GM10266 (cell line): Measurements from ENCODE around the gene BCL2.

Experiments used
- DNase-seq: peaks from one replicate; pipeline ENCODE4 v3.0.0; 2012; ENCODE audit errors: extremely low spot score
- TF ChIP-seq, protein P1 (sequence below): IDR thresholded peaks from 2 replicates; pipeline ENCODE4 v1.5.1; 2012; ENCODE audit warnings: mild to moderate bottlenecking, low read depth; ENCODE audit not compliant: control insufficient read depth, insufficient read depth; ENCODE audit errors: missing control alignments

Gene BCL2

DNA sequence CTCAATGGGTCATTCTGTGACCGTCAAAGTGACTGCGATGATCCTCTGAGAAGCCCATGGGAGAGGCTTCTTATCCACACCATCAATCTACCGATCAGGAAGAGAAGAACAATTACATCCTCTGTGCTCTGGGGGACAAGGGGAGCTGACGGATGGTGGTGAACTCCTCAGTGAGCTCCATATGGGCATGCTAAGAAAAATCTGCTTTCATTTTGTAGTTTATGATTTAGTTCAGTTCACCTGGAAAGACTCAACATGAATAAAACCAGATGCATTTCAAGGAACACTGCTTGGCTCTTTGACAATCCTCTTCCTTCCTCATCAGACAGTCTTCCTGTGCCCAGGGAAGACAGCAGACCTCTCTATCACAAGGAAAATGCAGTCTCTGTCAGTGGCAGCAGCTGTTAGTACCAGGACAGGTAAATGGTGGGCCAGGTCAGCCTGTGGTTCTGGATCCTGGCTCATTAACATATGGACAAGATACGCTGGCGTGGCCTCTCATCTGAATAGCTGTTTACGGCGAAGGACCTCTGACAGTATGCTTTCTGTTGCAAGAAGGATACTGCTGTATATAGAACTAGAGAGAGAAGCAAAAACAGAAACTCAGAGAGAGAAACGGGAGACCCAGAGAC is 176.9 kb downstream of the BCL2 start:
- DNase-seq: no peak
- TF ChIP-seq, protein P1, sequence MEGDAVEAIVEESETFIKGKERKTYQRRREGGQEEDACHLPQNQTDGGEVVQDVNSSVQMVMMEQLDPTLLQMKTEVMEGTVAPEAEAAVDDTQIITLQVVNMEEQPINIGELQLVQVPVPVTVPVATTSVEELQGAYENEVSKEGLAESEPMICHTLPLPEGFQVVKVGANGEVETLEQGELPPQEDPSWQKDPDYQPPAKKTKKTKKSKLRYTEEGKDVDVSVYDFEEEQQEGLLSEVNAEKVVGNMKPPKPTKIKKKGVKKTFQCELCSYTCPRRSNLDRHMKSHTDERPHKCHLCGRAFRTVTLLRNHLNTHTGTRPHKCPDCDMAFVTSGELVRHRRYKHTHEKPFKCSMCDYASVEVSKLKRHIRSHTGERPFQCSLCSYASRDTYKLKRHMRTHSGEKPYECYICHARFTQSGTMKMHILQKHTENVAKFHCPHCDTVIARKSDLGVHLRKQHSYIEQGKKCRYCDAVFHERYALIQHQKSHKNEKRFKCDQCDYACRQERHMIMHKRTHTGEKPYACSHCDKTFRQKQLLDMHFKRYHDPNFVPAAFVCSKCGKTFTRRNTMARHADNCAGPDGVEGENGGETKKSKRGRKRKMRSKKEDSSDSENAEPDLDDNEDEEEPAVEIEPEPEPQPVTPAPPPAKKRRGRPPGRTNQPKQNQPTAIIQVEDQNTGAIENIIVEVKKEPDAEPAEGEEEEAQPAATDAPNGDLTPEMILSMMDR: no peak

DNA sequence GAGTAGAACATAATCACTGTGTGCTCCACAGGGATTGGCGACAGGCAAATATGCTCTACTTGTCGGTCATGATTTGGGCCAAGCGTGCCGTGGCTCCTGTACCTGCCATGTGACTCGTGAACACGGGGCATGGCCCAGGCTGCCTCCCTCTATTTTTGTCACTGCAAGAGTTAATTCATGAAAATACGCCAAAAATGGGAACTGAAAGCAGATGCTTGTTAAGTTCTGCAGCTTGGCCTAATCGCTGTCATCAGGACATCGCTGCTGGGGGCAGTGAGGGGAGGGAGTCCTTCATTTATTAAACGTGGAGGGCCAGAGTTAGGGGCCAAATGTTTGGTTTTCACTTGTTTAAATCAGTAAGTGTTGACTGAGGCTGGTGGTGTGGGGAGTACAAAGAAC is 177.8 kb downstream of the BCL2 start:
- TF ChIP-seq, protein P1: no peak
- DNase-seq: peak; percentile 66

DNA sequence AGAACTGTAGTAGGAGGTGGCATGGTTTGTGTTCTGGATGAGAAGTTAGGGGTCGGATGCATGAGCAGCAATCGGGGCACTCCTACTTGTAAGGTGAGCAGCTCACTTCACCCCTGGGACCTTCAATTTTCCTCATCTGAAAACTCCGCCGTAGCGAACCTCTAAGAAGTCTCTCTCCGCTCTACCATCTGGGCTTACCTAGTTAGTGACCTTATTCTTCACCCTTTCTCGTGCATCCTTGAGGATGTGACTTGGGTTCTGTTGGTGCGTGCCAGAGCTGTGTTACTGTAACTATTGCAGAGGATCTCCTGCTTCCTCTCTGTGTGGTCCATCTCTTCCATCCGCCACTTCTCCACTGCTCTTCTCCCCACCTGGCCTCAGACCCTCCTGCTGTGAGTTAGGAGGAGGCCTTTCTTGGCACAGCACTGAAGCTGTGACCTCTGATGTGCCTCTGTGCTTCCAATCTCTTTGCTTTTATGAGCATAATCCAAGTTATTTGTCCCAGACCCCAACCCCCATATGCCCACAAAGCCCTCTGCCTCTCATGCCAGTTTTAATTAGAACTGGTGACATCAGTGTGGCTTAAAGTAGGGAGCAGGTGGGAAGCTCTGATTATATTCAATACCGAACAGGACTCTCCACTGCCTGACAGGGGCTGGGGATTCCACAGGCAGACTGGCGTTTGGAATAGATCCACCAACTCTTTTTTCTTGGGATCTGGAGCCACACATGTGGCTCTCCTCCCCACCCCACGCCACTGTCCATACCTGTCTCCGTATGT is 178.4 kb downstream of the BCL2 start:
- TF ChIP-seq, protein P1: no peak
- no peak for DNase-seq

DNA sequence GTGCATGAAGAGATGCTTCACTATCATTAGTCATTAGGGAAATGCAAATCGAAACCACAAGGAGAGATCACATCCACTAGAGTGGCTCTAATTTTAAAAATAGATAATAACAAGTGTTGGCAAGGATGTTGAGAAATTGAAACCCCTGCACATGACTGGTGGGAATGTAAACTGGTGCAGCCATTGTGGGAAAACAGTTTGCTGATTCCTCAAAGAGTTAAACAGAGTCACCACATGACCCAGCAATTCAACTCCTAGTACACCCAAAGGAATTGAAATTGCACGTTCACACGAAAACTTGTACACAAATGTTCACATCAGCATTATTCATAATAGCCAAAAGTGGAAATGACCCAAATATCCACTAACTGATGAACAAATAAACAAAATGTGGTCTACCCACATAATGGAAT is 179.5 kb downstream of the BCL2 start:
- TF ChIP-seq, protein P1: no peak
- DNase-seq: no peak

DNA sequence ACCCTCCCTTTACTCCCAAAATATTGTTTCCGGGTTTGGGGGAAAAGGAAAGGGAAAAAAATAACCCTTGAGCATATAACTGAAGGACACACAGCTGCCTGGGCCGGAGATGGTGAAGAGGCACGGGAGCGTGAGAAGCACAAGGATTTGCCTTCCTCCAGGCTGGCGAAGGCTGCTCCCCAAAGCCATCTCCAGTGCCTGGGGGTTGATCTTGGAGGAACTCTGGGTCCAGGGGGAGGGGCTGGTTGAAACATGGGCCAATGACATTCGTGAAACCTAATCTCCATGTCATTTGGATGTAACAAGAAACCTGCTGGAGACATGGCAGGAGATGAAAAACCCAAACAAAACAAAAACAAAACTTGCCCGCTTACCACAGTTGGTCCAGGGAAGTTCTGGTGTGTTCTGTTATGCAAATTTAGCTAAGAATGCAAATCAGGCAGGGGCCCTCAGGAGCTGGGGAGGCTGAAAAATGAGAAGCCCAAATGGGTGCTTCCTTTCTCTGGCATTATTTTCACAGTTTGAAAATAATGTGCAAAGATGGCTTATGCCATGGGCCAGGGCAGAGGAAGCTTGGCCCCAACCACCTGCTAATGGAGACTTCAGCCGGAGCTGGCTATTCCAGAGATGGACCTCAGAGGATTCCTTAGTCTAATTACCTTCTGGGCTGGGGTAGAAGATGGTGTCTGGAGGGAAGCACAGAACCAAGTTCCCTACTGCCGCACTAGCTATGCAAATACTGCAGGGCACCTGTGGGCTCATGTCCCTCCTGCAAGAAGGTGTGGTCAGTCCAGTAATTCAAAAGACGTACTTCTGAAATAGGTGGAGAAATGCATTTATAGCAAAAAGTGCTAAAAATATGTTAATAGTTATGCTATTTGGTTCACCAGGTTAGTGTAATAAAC is 180.9 kb downstream of the BCL2 start:
- peak; percentile 57 for DNase-seq
- TF ChIP-seq, protein P1: no peak

DNA sequence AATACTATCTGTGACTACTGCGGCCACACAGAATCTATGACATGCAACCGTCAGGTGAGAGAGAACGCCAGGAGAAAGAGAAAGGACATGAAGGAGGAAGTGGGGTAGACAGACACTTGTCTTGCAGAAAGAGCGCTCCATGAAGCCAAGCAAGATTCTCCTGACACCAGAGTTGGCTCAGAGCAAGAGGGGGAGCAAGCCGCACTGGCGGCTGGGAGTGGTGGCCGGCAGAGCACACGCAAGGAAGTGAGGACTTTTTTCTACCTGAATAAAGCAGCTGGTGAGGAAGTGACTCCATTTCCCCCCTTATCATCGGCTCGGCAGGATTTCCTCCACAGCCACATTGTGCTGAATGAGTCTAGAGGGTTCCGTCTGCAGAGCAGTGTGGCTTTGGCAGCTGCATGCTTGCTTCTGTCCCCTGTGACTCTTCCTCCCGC is 181.6 kb downstream of the BCL2 start:
- no peak for DNase-seq
- TF ChIP-seq, protein P1: no peak
